HFF-Myc (cell line): ENCODE data around the gene RNF39.

Experiments used
- DNase-seq: peaks from one replicate; pipeline ENCODE4 v3.0.0-alpha.2; 2011; ENCODE audit warnings: low read depth; ENCODE audit errors: extremely low read depth
- H3K4me3 ChIP-seq: replicated peaks from 2 replicates; pipeline ENCODE4 v1.5.1; 2011; ENCODE audit warnings: low read depth, mild to moderate bottlenecking, control low read depth, low read length
- TF ChIP-seq, protein P1 (sequence below): IDR thresholded peaks from 2 replicates; pipeline ENCODE4 v1.5.1; 2012; ENCODE audit warnings: mild to moderate bottlenecking, low read depth, low read length, control low read depth; ENCODE audit errors: missing control alignments

Gene RNF39

DNA sequence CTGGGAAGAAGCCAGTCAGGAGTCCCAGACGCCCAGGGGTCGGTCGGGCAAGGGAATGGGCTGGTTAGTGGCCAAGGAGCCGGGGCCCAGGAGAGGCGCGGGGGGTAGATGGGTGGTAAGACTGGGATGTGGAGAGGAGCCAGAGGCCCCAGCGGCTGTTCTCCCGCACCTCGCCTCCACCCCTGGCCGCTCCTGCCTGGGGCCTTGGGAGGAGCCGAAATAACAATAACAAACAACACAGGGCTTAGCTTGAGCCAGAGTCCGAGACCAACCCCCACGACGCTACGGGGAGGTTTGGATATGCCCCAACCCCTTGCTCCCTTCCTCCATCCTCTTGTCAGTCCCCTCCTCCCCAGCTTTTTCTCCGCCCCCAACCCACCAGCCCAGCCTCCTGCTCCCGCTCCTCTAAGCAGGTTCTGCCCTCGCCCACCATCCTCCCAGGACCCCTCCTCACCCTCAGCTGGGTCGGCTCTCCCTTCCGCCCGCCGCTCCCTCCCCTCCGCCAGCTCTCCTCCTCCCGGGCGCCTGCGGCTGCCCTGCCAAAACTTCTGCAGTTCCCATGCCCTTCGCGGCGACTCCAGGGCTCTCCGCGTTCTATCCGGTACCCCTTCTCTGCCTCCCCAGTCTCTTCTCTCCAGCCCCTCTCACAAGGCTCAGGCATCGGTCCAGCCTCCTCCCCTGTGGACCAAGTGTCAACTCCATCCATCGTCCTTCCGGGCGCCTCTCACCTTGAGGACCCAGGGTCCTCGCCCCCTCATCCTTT is 1.1 kb downstream of the RNF39 start:
- DNase-seq = no peak
- TF ChIP-seq, protein P1, sequence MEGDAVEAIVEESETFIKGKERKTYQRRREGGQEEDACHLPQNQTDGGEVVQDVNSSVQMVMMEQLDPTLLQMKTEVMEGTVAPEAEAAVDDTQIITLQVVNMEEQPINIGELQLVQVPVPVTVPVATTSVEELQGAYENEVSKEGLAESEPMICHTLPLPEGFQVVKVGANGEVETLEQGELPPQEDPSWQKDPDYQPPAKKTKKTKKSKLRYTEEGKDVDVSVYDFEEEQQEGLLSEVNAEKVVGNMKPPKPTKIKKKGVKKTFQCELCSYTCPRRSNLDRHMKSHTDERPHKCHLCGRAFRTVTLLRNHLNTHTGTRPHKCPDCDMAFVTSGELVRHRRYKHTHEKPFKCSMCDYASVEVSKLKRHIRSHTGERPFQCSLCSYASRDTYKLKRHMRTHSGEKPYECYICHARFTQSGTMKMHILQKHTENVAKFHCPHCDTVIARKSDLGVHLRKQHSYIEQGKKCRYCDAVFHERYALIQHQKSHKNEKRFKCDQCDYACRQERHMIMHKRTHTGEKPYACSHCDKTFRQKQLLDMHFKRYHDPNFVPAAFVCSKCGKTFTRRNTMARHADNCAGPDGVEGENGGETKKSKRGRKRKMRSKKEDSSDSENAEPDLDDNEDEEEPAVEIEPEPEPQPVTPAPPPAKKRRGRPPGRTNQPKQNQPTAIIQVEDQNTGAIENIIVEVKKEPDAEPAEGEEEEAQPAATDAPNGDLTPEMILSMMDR = no peak
- peak overlapping the region; percentile 18 for H3K4me3 ChIP-seq

DNA sequence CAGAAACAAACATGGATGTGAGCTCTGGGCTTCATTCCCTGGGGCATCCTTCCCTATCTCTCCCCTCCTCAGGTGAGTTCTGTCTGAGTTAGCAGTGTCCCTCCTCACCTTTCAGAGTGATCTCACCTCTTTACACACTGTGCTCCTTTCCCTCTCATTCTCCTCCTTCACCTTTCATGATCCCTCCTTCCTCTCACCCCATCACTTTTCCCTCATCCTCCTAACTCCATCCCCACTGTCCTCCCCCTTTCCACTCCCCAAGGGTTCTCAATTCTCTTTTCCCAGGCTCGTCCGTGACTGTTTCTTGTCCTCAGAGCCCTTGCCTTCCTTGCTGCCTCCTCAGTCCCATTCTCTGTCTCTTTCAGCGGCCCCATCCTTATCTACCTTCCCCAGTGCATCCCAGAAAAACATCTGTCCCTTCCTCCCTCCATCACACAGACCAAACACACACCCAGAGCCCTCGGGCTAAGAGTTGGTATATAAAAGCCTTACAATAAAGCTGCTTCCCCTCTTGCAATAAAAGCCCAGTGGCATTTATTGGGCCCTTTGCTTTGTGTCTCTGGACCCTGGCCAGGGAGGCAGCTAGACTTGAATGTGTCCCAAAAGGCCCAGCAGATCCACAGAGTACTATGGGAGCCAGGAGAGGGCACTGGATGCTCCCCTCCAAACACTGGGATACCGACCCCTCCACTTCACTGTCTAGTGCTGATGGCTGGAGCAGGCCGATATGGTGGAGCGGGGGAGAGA is 1.9 kb downstream of the RNF39 start:
- H3K4me3 ChIP-seq = no peak overlapping the region
- TF ChIP-seq, protein P1 = no peak
- DNase-seq = no peak

DNA sequence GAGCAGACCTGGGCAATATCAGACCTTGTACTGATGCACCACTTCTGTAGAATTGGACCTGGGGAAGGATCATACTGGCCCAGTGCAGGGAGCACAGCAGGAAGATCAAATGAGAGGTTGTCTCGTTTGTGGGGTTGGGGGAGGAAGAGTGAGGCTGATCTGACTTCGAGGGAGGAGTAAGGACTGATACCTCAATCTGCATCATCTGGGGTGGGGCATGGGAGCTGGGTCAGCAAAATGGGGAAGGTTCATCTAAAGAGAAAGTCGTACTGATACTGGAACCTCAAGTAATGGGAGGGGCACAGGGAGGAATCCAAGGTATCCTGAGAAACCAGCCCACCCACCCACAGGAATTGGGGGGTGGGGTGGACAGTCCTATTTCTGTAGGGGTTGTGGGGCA is 3.7 kb downstream of the RNF39 start:
- H3K4me3 ChIP-seq = no peak overlapping the region
- TF ChIP-seq, protein P1 = no peak
- no peak for DNase-seq

DNA sequence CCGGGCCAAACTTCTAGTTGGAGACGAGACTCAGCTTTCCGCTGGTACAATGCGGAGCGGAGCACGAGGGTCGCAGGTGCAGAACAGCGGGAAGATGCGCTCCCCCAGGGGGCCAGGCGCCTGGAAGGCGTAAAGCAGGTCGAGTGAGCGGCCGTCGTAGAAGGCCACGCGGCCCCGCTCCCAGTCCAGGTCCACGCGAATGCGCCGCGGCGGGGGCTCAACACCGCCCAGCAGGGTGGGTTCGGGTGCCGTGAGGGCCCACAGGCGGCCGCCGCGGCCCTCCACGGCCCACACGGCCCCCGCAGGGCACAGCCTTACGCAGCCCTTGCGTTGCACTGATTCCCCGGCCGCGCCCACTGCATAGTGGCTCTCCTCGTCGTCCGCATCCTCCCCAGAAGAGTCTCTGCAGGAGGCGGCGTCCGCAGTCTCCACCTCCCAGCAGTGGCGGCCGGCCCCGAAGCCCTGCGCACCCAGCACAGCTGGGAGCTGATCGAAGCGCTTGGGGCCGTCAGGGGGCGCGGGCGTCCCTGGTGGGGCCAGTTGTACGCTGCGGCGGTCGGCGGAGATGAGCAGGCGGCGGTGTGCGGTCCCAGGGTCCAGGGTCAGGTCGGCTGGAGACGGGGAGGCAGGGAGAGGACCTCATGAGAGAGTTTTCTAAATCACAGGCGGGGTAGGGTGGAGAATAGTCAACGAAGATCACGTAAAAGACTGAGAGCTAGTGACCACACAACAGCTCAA is 4.3 kb downstream of the RNF39 start:
- no peak overlapping the region for H3K4me3 ChIP-seq
- TF ChIP-seq, protein P1 = no peak
- DNase-seq = no peak

DNA sequence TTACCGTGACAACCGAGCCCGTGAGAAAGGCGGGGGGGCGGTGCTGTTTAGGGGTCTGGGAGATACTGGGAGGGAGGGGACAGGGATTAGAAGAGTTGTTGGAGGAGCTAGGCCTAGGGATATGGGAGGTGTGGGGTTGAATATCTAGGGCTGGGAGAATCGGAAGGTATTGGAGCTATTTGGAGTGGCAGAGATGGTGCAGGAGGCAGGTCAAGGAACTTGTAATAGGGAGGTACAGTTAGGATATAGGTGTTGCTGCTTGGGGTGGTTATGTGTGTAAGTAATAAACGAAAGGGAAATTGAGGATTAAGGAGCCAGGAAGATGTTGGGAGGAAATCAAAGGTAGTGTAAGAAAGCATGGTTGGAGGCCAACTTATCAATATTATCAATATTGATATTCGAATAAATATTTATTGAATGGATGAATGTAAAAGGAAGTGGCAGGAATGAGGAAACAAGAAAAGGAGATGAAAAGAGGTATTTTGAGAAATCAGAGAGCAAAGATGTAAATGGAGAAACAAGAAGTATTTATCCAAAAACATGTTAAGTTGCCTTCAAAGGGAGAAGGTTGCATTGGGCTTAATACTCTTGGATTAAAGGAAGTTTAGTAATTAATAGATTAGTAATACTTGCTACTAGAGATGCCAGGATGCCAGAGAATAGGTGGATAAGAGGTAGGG is 8.0 kb downstream of the RNF39 start:
- DNase-seq = no peak
- H3K4me3 ChIP-seq = peak overlapping the region; percentile 69
- TF ChIP-seq, protein P1 = no peak
